ENCODE measurements around the gene ARF1. TPM values are rescaled to one million over a fixed set of nuclear protein-coding genes. Genes with fewer than 3 reads are reported as not detected.

The ARF1 gene
- total RNA-seq, 1 experiment from 2014 or later = 330 TPM

GRCh38 chr1:228033376-228033775 is 49.1 kb upstream of the ARF1 start:
- H3K4me3 Mint-ChIP-seq = no peak overlapping the region
- peaks cover 10% of the 10 kb centered on the region for H3K9me3 Mint-ChIP-seq
- ChIA-PET CTCF (no interaction called here), POLR2A (no interaction called here)
- H3K4me1 Mint-ChIP-seq = 0 out of 2 replicates have a peak, but pooled peaks cover 2% of the 10 kb centered on the region
- peaks cover 35% of the 10 kb centered on the region for H3K27me3 Mint-ChIP-seq (ENCODE audit: low read depth)
- DNase-seq (ENCODE audit: low spot score) = no peak
- H3K36me3 Mint-ChIP-seq = no peaks in the 10 kb centered on the region
- H3K27ac Mint-ChIP-seq = no peak overlapping the region
- TF ChIP-seq ZNF232 (CRISPR knock-in tag; IDR thresholded peaks at IDR 0.05) (no peak), USF2 (CRISPR knock-in tag; IDR thresholded peaks at IDR 0.05) (no peak), RORB (CRISPR knock-in tag; IDR thresholded peaks at IDR 0.05) (no peak), ZNF138 (CRISPR knock-in tag; conservative IDR thresholded peaks at IDR 0.05) (no peak), ELF4 (CRISPR knock-in tag; IDR thresholded peaks at IDR 0.05; ENCODE audit: low read depth) (no peak), PREB (CRISPR knock-in tag; IDR thresholded peaks at IDR 0.05; ENCODE audit: borderline replicate concordance) (no peak), MYBL2 (CRISPR knock-in tag; IDR thresholded peaks at IDR 0.05) (no peak), NR3C1 (CRISPR knock-in tag; conservative IDR thresholded peaks at IDR 0.05; ENCODE audit: low read depth) (no peak)
- no peak for ATAC-seq

GRCh38 chr1:228034954-228035837 is 47.3 kb upstream of the ARF1 start:
- H3K4me1 Mint-ChIP-seq = 0 out of 2 replicates have a peak, but pooled peaks cover 2% of the 10 kb centered on the region
- DNase-seq (ENCODE audit: low spot score) = no peak
- TF ChIP-seq E2F5 (CRISPR knock-in tag; IDR thresholded peaks at IDR 0.05) (no peak), STAT6 (CRISPR knock-in tag; conservative IDR thresholded peaks at IDR 0.05; ENCODE audit: low read depth) (no peak), NR1H2 (CRISPR knock-in tag; IDR thresholded peaks at IDR 0.05) (no peak), ZSCAN18 (CRISPR knock-in tag; IDR thresholded peaks at IDR 0.05) (no peak), NFYB (CRISPR knock-in tag; conservative IDR thresholded peaks at IDR 0.05; ENCODE audit: low read depth) (no peak)
- peaks cover 30% of the 10 kb centered on the region for H3K27me3 Mint-ChIP-seq (ENCODE audit: low read depth)
- H3K36me3 Mint-ChIP-seq = no peaks in the 10 kb centered on the region
- ChIA-PET CTCF (no interaction called here), POLR2A (interaction anchor here (0.6 kb wide), 1 partner anchor 1250 kb away, joined by 4 read pairs; no protein-coding TSS in a partner anchor)
- H3K27ac Mint-ChIP-seq = no peak overlapping the region
- peaks cover 10% of the 10 kb centered on the region for H3K9me3 Mint-ChIP-seq
- ATAC-seq = no peak
- H3K4me3 Mint-ChIP-seq = no peak overlapping the region

- ChIA-PET POLR2A (no interaction called here), CTCF (interaction anchor here (1.0 kb wide), 1 partner anchor 36 kb away, joined by 6 read pairs; no protein-coding TSS in a partner anchor)
- Mint-ChIP-seq H3K4me1 (0 out of 2 replicates have a peak, but pooled peaks cover 2% of the 10 kb centered on the region), H3K27me3 (ENCODE audit: low read depth) (peaks cover 29% of the 10 kb centered on the region), H3K27ac (no peak overlapping the region), H3K4me3 (no peak overlapping the region), H3K9me3 (peaks cover 10% of the 10 kb centered on the region), H3K36me3 (no peaks in the 10 kb centered on the region)
- ATAC-seq (no peak), DNase-seq (ENCODE audit: low spot score) (no peak)
- no peak for TF ChIP-seq ZNF416 (CRISPR knock-in tag; IDR thresholded peaks at IDR 0.05)
- TF ChIP-seq NR3C1 (CRISPR knock-in tag; conservative IDR thresholded peaks at IDR 0.05; ENCODE audit: low read depth) = no peak
Observed at GRCh38 chr1:228035844-228036243, 46.7 kb upstream of the ARF1 start.

Data from WTC11 (cell line).